Measurements from ENCODE around the gene CD44.

CD44 gene

GRCh38 chr11:35183326-35183925 is 44.5 kb downstream of the CD44 start:
- no peak overlapping the region for H3K4me3 ChIP-seq (ENCODE audit: low read length)
- no peak for TF ChIP-seq CTCF (conservative IDR thresholded peaks at IDR 0.05; ENCODE audit: low read length)
- DNase-seq (ENCODE audit: low read depth) = no peak

GRCh38 chr11:35185696-35186095 is 46.7 kb downstream of the CD44 start:
- DNase-seq (ENCODE audit: low read depth) = peak; percentile 79

GRCh38 chr11:35187996-35188395 is 49.0 kb downstream of the CD44 start:
- no peak overlapping the region for H3K4me3 ChIP-seq (ENCODE audit: low read length)
- no peak for TF ChIP-seq CTCF (conservative IDR thresholded peaks at IDR 0.05; ENCODE audit: low read length)
- DNase-seq (ENCODE audit: low read depth) = no peak

More at GRCh38 chr11:35185696-35186095, 46.7 kb downstream of the CD44 start:
- no peak for TF ChIP-seq CTCF (conservative IDR thresholded peaks at IDR 0.05; ENCODE audit: low read length)
- no peak overlapping the region for H3K4me3 ChIP-seq (ENCODE audit: low read length)

GRCh38 chr11:35190804-35191348 is 51.9 kb downstream of the CD44 start:
- TF ChIP-seq CTCF (conservative IDR thresholded peaks at IDR 0.05; ENCODE audit: low read length) = no peak
- H3K4me3 ChIP-seq (ENCODE audit: low read length) = no peak overlapping the region
- DNase-seq (ENCODE audit: low read depth) = no peak

- no peak for TF ChIP-seq CTCF (conservative IDR thresholded peaks at IDR 0.05; ENCODE audit: low read length)
- DNase-seq (ENCODE audit: low read depth) = peak; percentile 59
- no peak overlapping the region for H3K4me3 ChIP-seq (ENCODE audit: low read length)
These were observed 53.4 kb downstream of the CD44 start for GRCh38 chr11:35192347-35192746.

- TF ChIP-seq CTCF (conservative IDR thresholded peaks at IDR 0.05; ENCODE audit: low read length) = no peak
- H3K4me3 ChIP-seq (ENCODE audit: low read length) = no peak overlapping the region
- DNase-seq (ENCODE audit: low read depth) = no peak
These were observed 54.8 kb downstream of the CD44 start for GRCh38 chr11:35193767-35194166.

- no peak overlapping the region for H3K4me3 ChIP-seq (ENCODE audit: low read length)
- no peak for DNase-seq (ENCODE audit: low read depth)
- no peak for TF ChIP-seq CTCF (conservative IDR thresholded peaks at IDR 0.05; ENCODE audit: low read length)
These were observed 58.3 kb downstream of the CD44 start for GRCh38 chr11:35197292-35197691.
